GM21576 (cell line): ENCODE data around the gene LRRC15.

Experiments used
- ATAC-seq: cut with Tn5 transposase; IDR thresholded peaks from one replicate; pipeline ENCODE4 v1.9.1; 2021; ENCODE audit warnings: mild to moderate bottlenecking, moderate library complexity; ENCODE audit not compliant: unreplicated experiment

Gene LRRC15

GRCh38 chr3:194336601-194337355, 32.8 kb downstream of the LRRC15 start:
- no peak for ATAC-seq

- ATAC-seq: no peak
Measured at GRCh38 chr3:194333981-194334320, 35.6 kb downstream of the LRRC15 start.

GRCh38 chr3:194333212-194333980, 36.1 kb downstream of the LRRC15 start:
- peak; percentile 82 for ATAC-seq

GRCh38 chr3:194332858-194333211, 36.7 kb downstream of the LRRC15 start:
- ATAC-seq: no peak

GRCh38 chr3:194330579-194330978, 39.0 kb downstream of the LRRC15 start:
- ATAC-seq: no peak

GRCh38 chr3:194330160-194330559, 39.4 kb downstream of the LRRC15 start:
- no peak for ATAC-seq

GRCh38 chr3:194329583-194329965, 40.0 kb downstream of the LRRC15 start:
- no peak for ATAC-seq

GRCh38 chr3:194328942-194329582, 40.5 kb downstream of the LRRC15 start:
- no peak for ATAC-seq

GRCh38 chr3:194328053-194328657, 41.4 kb downstream of the LRRC15 start:
- ATAC-seq: no peak

- no peak for ATAC-seq
Measured at GRCh38 chr3:194327218-194328052, 42.1 kb downstream of the LRRC15 start.

GRCh38 chr3:194326968-194327217, 42.6 kb downstream of the LRRC15 start:
- ATAC-seq: no peak

- no peak for ATAC-seq
Measured at GRCh38 chr3:194326192-194326967, 43.2 kb downstream of the LRRC15 start.

GRCh38 chr3:194325424-194326153, 44.0 kb downstream of the LRRC15 start:
- no peak for ATAC-seq

GRCh38 chr3:194324823-194325327, 44.7 kb downstream of the LRRC15 start:
- no peak for ATAC-seq

- no peak for ATAC-seq
Measured at GRCh38 chr3:194323785-194324735, 45.5 kb downstream of the LRRC15 start.

- no peak for ATAC-seq
Measured at GRCh38 chr3:194322678-194323211, 46.8 kb downstream of the LRRC15 start.

GRCh38 chr3:194321693-194322640, 47.6 kb downstream of the LRRC15 start:
- no peak for ATAC-seq
